ENCODE measurements around the gene OMP.
A peak's percentile ranks its signal among the peaks of the same experiment; 100 is the strongest.

The OMP gene

GRCh38 chr11:77069336-77069968 is 33.2 kb upstream of the OMP start:
- DNase-seq (ENCODE audit: low spot score) = no peak

GRCh38 chr11:77069969-77070582 is 32.6 kb upstream of the OMP start:
- no peak for DNase-seq (ENCODE audit: low spot score)

GRCh38 chr11:77071077-77071476 is 31.6 kb upstream of the OMP start:
- DNase-seq (ENCODE audit: low spot score) = no peak

- DNase-seq (ENCODE audit: low spot score) = no peak
Measured at GRCh38 chr11:77071671-77072605, 30.7 kb upstream of the OMP start.

GRCh38 chr11:77072851-77073327 is 29.8 kb upstream of the OMP start:
- no peak for DNase-seq (ENCODE audit: low spot score)

- DNase-seq (ENCODE audit: low spot score) = peak; percentile 99
Measured at GRCh38 chr11:77073328-77074001, 29.2 kb upstream of the OMP start.

GRCh38 chr11:77074205-77074604 is 28.4 kb upstream of the OMP start:
- DNase-seq (ENCODE audit: low spot score) = no peak

GRCh38 chr11:77074626-77075221 is 27.9 kb upstream of the OMP start:
- DNase-seq (ENCODE audit: low spot score) = no peak

- no peak for DNase-seq (ENCODE audit: low spot score)
Measured at GRCh38 chr11:77075425-77075905, 27.2 kb upstream of the OMP start.

- no peak for DNase-seq (ENCODE audit: low spot score)
Measured at GRCh38 chr11:77079666-77080065, 23.0 kb upstream of the OMP start.

GRCh38 chr11:77080643-77081210 is 21.9 kb upstream of the OMP start:
- DNase-seq (ENCODE audit: low spot score) = peak; percentile 46

GRCh38 chr11:77081381-77081851 is 21.2 kb upstream of the OMP start:
- no peak for DNase-seq (ENCODE audit: low spot score)

- no peak for DNase-seq (ENCODE audit: low spot score)
Measured at GRCh38 chr11:77081976-77082836, 20.4 kb upstream of the OMP start.

GRCh38 chr11:77082838-77083565 is 19.6 kb upstream of the OMP start:
- DNase-seq (ENCODE audit: low spot score) = no peak

- no peak for DNase-seq (ENCODE audit: low spot score)
Measured at GRCh38 chr11:77083566-77084245, 18.9 kb upstream of the OMP start.

- no peak for DNase-seq (ENCODE audit: low spot score)
Measured at GRCh38 chr11:77084581-77085191, 18.0 kb upstream of the OMP start.

GRCh38 chr11:77085652-77086051 is 17.0 kb upstream of the OMP start:
- DNase-seq (ENCODE audit: low spot score) = no peak
